ENCODE data around the gene MMD.

- no peak for TF ChIP-seq CTCF (IDR thresholded peaks at IDR 0.05)
- TF ChIP-seq ZFX (IDR thresholded peaks at IDR 0.05; ENCODE audit: borderline replicate concordance) = no peak
Observed at GRCh38 chr17:55423535-55423934, 1.9 kb upstream of the MMD start.
